A204.1 (cell line): ENCODE measurements around the gene SDHAF3.

Experiments
- FAIRE-seq: peaks from 2 replicates; lab custom pipeline; 2012; peaks lifted over from hg19 to GRCh38; lab: Jason Lieb, UNC

SDHAF3 gene

GRCh38 chr7:97219237-97219636 lies 101.7 kb downstream of the SDHAF3 start:
- no peak for FAIRE-seq

GRCh38 chr7:97224316-97224715 lies 106.8 kb downstream of the SDHAF3 start:
- no peak for FAIRE-seq

- FAIRE-seq: no peak
These were observed 109.0 kb downstream of the SDHAF3 start for GRCh38 chr7:97226541-97226940.
